GOT3 (cell line): ENCODE results near the gene CDC37L1.
"Not testable (repeated sequence)": the region's sequence is repeated elsewhere in the genome, so short reads cannot be mapped to it uniquely, and the experiment has no call there.

Experiments
- DNase-seq: peaks from one replicate; lab custom pipeline; 2025; ENCODE audit warnings: mixed read lengths; lab: John Stamatoyannopoulos, UW

CDC37L1 gene

GRCh38 chr9:4716163-4716562, 36.8 kb downstream of the CDC37L1 start:
- DNase-seq, result no peak

- DNase-seq, result no peak
These were observed 38.4 kb downstream of the CDC37L1 start for GRCh38 chr9:4717815-4718214.

GRCh38 chr9:4718911-4719310, 39.5 kb downstream of the CDC37L1 start:
- DNase-seq, result no peak

- no peak for DNase-seq
These were observed 42.4 kb downstream of the CDC37L1 start for GRCh38 chr9:4721736-4722135.

- no peak for DNase-seq
These were observed 46.5 kb downstream of the CDC37L1 start for GRCh38 chr9:4725706-4726442.

GRCh38 chr9:4727593-4727992, 48.2 kb downstream of the CDC37L1 start:
- DNase-seq, result no peak

- no peak for DNase-seq
These were observed 53.5 kb downstream of the CDC37L1 start for GRCh38 chr9:4732890-4733289.

GRCh38 chr9:4734150-4734549, 54.8 kb downstream of the CDC37L1 start:
- DNase-seq, result no peak

GRCh38 chr9:4738866-4739586, 59.7 kb downstream of the CDC37L1 start:
- no peak for DNase-seq

- no peak for DNase-seq
These were observed 60.4 kb downstream of the CDC37L1 start for GRCh38 chr9:4739587-4740387.

GRCh38 chr9:4740388-4740637, 60.9 kb downstream of the CDC37L1 start:
- no peak for DNase-seq

GRCh38 chr9:4740638-4741364, 61.4 kb downstream of the CDC37L1 start, which contains the start of gene AK3:
Gene AK3 (minus strand): TSS chr9:4741202. CDS start chr9:4741087, 115 bp downstream.
- peak; percentile 9 for DNase-seq

- no peak for DNase-seq
These were observed 62.2 kb downstream of the CDC37L1 start for GRCh38 chr9:4741365-4742089.

- no peak for DNase-seq
These were observed 62.9 kb downstream of the CDC37L1 start for GRCh38 chr9:4742246-4742645.

- no peak for DNase-seq
These were observed 63.9 kb downstream of the CDC37L1 start for GRCh38 chr9:4743131-4743875.

GRCh38 chr9:4746278-4747030, 67.1 kb downstream of the CDC37L1 start:
- no peak for DNase-seq

GRCh38 chr9:4748612-4749011, 69.2 kb downstream of the CDC37L1 start:
- DNase-seq, result no peak

- no peak for DNase-seq
These were observed 70.8 kb downstream of the CDC37L1 start for GRCh38 chr9:4750023-4750673.

GRCh38 chr9:4754530-4754929, 75.2 kb downstream of the CDC37L1 start:
- not testable (repeated sequence) for DNase-seq
